COLO829 (cell line): ENCODE results near the gene PBX4.

Experiments
- DNase-seq: peaks from one replicate; pipeline ENCODE4 v3.0.0; 2012; ENCODE audit warnings: low spot score

Gene PBX4

GRCh38 chr19:19524053-19524452, 94.4 kb downstream of the PBX4 start:
- no peak for DNase-seq

GRCh38 chr19:19523177-19523576, 95.3 kb downstream of the PBX4 start:
- DNase-seq: no peak

- no peak for DNase-seq
These were observed 97.5 kb downstream of the PBX4 start for GRCh38 chr19:19520989-19521388.

GRCh38 chr19:19517235-19517619, 101.3 kb downstream of the PBX4 start:
- no peak for DNase-seq

- peak; percentile 90 for DNase-seq
These were observed 102.6 kb downstream of the PBX4 start, which contains the start of gene NDUFA13 for GRCh38 chr19:19515642-19516519. Gene NDUFA13 (plus strand): TSS chr19:19516225. CDS start chr19:19516239, 14 bp downstream.

DNA sequence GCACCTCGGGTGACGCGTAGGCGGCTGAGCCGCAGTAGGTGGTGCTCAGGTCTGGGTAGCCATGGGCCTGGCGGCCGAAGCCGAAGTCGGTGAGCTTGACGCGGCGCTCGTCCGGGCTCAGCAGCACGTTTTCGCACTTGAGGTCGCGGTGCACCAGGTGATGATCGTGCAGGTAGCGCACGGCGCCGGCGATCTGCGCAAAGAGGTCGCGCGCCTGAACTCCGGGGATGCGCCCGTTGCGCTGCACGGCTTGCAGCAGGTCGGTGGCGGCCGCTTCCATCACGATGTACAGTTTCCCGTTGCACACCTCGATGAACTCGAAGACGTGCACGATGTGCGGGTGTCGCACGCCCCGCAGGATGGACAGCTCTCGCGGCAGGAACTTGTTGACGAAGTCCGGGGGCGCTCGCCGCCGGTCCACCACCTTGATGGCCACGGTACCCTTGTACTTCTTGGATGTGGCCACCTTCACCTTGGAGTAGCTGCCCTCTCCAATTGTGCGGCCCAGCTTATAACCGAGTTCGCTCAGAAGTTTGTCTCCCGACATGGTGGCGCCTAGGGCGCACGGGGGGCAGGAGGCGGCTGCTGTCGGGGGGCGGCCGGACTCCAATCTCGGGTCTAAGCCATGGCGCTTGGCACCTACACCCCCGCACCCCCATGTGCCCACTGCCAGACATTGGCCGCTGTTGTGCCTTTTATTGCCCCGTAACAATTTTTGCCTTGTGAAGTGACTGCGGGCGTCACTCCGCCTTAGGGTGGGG, 103.4 kb downstream of the PBX4 start, which contains the start of gene TSSK6:
TSSK6 (minus strand) TSS at position 668 of the 761 bp plus-strand sequence; CDS start at position 547, 121 bp downstream.
- no peak for DNase-seq

DNA sequence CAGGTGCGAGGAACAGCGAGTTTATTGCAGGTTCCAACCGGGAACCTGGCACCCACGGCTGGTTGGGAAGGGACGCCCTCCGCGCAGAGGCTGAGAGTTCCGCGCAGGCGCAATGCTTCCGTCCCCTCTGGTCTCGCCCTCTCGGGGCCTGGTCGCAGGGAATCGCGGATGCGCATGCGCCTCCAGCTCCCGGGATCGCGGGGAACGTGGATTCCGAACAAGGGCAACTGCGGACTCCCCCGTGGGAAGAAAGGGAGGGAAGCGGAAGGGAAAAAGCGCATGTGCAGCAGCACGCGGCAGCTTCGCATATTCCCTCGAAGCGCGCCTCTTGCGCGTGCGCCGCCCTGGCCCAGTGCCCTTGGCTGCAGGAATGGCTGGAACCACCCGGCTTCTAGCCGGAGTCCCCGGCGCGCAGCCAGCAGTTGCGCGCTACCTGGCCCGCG, 104.3 kb downstream of the PBX4 start:
- DNase-seq: no peak

- no peak for DNase-seq
These were observed 104.8 kb downstream of the PBX4 start for GRCh38 chr19:19513682-19514081.
